ENCODE data around the gene PFKM.
"Not testable (repeated sequence)": the region's sequence is repeated elsewhere in the genome, so short reads cannot be mapped to it uniquely, and the experiment has no call there.

The PFKM gene

DNA sequence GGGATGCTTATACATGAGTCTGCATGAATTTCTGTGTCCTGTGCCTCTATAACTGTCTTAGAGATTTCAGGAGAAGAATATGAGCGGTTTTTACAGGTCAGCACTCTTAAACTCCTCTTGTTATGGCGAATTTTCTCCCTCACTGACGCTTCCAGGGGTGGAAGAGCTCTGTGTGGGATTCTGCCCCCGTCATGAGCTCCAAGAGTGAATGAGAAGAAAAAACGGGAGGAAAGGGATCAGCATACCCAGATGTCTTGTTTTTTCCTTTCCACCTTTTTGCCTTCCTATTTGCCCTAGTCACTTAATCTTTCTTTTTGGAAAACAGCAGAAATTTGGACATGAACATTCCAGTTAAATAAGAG is 651 bp downstream of the PFKM start:
- ATAC-seq (ENCODE audit: low read depth) = no peak
- Histone ChIP-seq H3K27ac (ENCODE audit: poor library complexity, severe bottlenecking) (peak overlapping the region; percentile 20), H3K4me1 (ENCODE audit: insufficient read depth, poor library complexity, severe bottlenecking) (peaks cover 3% of the 10 kb centered on the region), H3K27me3 (ENCODE audit: insufficient read depth, poor library complexity, severe bottlenecking) (no peaks in the 10 kb centered on the region), H3K9me3 (ENCODE audit: severe bottlenecking) (no peaks in the 10 kb centered on the region), H3K36me3 (ENCODE audit: low read depth) (peaks cover 24% of the 10 kb centered on the region), H3K4me3 (ENCODE audit: severe bottlenecking) (peak overlapping the region; percentile 60)
- no peak for DNase-seq (ENCODE audit: low spot score)
- TF ChIP-seq, protein P1, sequence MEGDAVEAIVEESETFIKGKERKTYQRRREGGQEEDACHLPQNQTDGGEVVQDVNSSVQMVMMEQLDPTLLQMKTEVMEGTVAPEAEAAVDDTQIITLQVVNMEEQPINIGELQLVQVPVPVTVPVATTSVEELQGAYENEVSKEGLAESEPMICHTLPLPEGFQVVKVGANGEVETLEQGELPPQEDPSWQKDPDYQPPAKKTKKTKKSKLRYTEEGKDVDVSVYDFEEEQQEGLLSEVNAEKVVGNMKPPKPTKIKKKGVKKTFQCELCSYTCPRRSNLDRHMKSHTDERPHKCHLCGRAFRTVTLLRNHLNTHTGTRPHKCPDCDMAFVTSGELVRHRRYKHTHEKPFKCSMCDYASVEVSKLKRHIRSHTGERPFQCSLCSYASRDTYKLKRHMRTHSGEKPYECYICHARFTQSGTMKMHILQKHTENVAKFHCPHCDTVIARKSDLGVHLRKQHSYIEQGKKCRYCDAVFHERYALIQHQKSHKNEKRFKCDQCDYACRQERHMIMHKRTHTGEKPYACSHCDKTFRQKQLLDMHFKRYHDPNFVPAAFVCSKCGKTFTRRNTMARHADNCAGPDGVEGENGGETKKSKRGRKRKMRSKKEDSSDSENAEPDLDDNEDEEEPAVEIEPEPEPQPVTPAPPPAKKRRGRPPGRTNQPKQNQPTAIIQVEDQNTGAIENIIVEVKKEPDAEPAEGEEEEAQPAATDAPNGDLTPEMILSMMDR (IDR thresholded peaks at IDR 0.05; ENCODE audit: poor library complexity, severe bottlenecking) = no peak

DNA sequence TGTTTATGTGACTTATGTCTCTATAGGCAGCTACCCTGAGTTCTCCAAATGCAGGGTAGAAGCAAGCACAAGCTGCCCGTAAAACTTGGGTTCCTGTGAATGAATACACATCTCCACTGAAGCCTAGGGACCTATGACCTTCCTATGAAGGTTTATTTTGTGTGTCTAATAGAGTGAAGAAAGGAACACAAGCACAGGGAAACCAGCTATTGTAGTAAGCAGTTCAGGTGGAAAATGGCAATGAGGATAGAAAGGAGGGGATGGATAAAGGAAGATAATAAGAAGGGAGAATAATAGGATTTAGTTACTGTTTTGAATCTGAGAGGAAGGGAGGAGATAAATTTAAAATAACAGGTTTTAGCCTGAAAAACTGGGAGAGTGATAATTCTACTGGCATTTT is 2.4 kb downstream of the PFKM start:
- H3K4me3 ChIP-seq (ENCODE audit: severe bottlenecking) = no peak overlapping the region
- no peak overlapping the region for H3K27ac ChIP-seq (ENCODE audit: poor library complexity, severe bottlenecking)
- DNase-seq (ENCODE audit: low spot score) (no peak), ATAC-seq (ENCODE audit: low read depth) (no peak)
- no peaks in the 10 kb centered on the region for H3K9me3 ChIP-seq (ENCODE audit: severe bottlenecking)
- peaks cover 40% of the 10 kb centered on the region for H3K36me3 ChIP-seq (ENCODE audit: low read depth)
- no peaks in the 10 kb centered on the region for H3K27me3 ChIP-seq (ENCODE audit: insufficient read depth, poor library complexity, severe bottlenecking)
- peaks cover 3% of the 10 kb centered on the region for H3K4me1 ChIP-seq (ENCODE audit: insufficient read depth, poor library complexity, severe bottlenecking)
- TF ChIP-seq, protein P1 (IDR thresholded peaks at IDR 0.05; ENCODE audit: poor library complexity, severe bottlenecking) = no peak

DNA sequence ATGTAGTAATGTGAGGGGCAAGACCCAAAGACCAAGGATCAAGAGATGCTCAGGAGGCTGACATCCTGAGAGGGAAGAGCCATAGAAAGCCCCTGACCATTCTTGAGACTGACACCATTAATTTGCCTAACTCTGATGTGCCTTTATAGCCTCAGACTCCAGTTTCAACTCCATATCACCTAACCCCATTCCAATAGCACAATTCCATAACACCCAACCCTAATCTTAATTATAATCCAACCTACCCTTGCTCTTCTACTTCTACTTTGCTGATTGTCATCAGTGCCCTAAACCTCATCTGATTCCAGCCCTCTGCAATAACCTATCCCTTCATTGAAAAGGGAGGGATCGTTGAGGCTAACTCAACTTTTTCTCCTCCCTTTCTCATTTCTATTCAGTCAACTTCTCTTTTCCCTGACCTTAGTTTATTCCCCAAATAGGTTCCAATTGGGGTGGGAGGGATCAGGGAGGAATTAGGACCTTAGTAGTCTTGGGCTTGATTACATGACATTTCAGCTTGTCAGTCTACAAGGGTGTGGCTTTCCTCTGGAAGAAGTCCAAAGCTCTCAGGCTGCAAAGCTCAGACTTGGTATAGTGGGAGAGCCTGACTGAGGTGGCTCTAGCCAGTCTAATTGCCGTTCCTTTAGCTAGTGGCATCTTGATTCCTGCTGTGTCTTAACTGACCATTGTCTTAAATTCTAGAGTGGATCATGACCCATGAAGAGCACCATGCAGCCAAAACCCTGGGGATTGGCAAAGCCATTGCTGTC is 3.1 kb downstream of the PFKM start:
- no peak for ATAC-seq (ENCODE audit: low read depth)
- Histone ChIP-seq H3K4me3 (ENCODE audit: severe bottlenecking) (no peak overlapping the region), H3K27me3 (ENCODE audit: insufficient read depth, poor library complexity, severe bottlenecking) (no peaks in the 10 kb centered on the region), H3K36me3 (ENCODE audit: low read depth) (peaks cover 47% of the 10 kb centered on the region), H3K4me1 (ENCODE audit: insufficient read depth, poor library complexity, severe bottlenecking) (peaks cover 3% of the 10 kb centered on the region), H3K27ac (ENCODE audit: poor library complexity, severe bottlenecking) (no peak overlapping the region), H3K9me3 (ENCODE audit: severe bottlenecking) (no peaks in the 10 kb centered on the region)
- TF ChIP-seq, protein P1 (IDR thresholded peaks at IDR 0.05; ENCODE audit: poor library complexity, severe bottlenecking) = no peak
- DNase-seq (ENCODE audit: low spot score) = no peak

DNA sequence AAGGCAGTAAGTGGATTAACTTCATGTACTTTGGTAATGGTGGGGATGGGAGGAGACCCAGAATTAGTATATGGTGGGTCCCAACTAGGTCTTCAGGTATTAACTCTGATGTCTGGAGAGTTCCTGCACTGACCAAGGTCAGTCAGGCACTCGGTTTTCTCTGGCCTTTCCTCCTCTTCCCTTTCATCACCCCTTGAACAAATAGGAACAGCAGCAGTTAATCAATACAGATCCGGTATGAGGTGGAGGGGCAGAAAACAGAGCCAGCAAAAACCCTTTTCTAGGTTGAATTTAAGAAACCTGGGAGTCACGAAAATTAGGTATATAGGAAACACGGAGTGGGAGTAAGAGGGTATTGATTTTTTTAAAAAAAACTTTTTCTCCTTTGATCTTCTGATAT is 4.0 kb downstream of the PFKM start:
- Histone ChIP-seq H3K4me3 (ENCODE audit: severe bottlenecking) (no peak overlapping the region), H3K9me3 (ENCODE audit: severe bottlenecking) (no peaks in the 10 kb centered on the region), H3K27me3 (ENCODE audit: insufficient read depth, poor library complexity, severe bottlenecking) (no peaks in the 10 kb centered on the region), H3K27ac (ENCODE audit: poor library complexity, severe bottlenecking) (no peak overlapping the region), H3K36me3 (ENCODE audit: low read depth) (peaks cover 53% of the 10 kb centered on the region), H3K4me1 (ENCODE audit: insufficient read depth, poor library complexity, severe bottlenecking) (peaks cover 3% of the 10 kb centered on the region)
- TF ChIP-seq, protein P1 (IDR thresholded peaks at IDR 0.05; ENCODE audit: poor library complexity, severe bottlenecking) = no peak
- DNase-seq (ENCODE audit: low spot score) (no peak), ATAC-seq (ENCODE audit: low read depth) (no peak)

DNA sequence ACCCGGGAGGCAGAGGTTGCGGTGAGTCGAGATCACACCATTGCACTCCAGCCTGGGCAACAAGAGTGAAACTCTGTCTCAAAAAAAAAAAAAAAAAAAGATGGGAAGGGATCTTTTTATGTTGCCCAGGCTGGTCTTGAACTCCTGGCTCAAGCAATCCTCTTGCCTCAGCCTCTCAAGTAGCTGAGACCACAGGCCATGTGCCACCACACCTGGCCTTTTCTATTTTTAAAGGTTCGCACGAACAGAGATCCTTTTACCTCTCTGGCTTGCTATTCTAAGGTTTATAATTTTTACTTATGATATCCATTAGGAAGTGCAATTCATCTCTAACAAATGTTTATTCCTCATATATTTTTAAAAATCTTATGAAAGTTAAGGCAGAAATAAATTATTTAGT is 6.4 kb downstream of the PFKM start:
- H3K9me3 ChIP-seq (ENCODE audit: severe bottlenecking); H3K27ac ChIP-seq (ENCODE audit: poor library complexity, severe bottlenecking); DNase-seq (ENCODE audit: low spot score); H3K4me1 ChIP-seq (ENCODE audit: insufficient read depth, poor library complexity, severe bottlenecking); ATAC-seq (ENCODE audit: low read depth); H3K27me3 ChIP-seq (ENCODE audit: insufficient read depth, poor library complexity, severe bottlenecking); H3K4me3 ChIP-seq (ENCODE audit: severe bottlenecking): not testable (repeated sequence)
- peaks cover 73% of the 10 kb centered on the region for H3K36me3 ChIP-seq (ENCODE audit: low read depth)

Measured in RWPE2 (cell line).